SIG-M5 treated with dmso at 0.1 percent for 504 hours (cell line): ENCODE results near the gene CCDC85C.

Experiments
- DNase-seq: peaks from one replicate; lab custom pipeline; 2025; ENCODE audit not compliant: unreplicated experiment; lab: John Stamatoyannopoulos, UW

The CCDC85C gene

GRCh38 chr14:99630202-99630601 lies 26.2 kb upstream of the CCDC85C start:
- no peak for DNase-seq

- peak; percentile 60 for DNase-seq
These were observed 25.0 kb upstream of the CCDC85C start for GRCh38 chr14:99628887-99629618.

- DNase-seq: no peak
These were observed 23.7 kb upstream of the CCDC85C start for GRCh38 chr14:99627510-99628381.

- no peak for DNase-seq
These were observed 23.1 kb upstream of the CCDC85C start for GRCh38 chr14:99627100-99627499.

GRCh38 chr14:99626041-99626648 lies 22.1 kb upstream of the CCDC85C start:
- DNase-seq: no peak

- no peak for DNase-seq
These were observed 21.5 kb upstream of the CCDC85C start for GRCh38 chr14:99625476-99625875.

- DNase-seq: no peak
These were observed 21.0 kb upstream of the CCDC85C start for GRCh38 chr14:99624971-99625370.

GRCh38 chr14:99624024-99624423 lies 20.0 kb upstream of the CCDC85C start:
- DNase-seq: no peak

GRCh38 chr14:99621948-99622347 lies 17.9 kb upstream of the CCDC85C start:
- DNase-seq: peak; percentile 48

- DNase-seq: no peak
These were observed 16.1 kb upstream of the CCDC85C start for GRCh38 chr14:99619835-99620834.

GRCh38 chr14:99616832-99617800 lies 13.1 kb upstream of the CCDC85C start:
- DNase-seq: no peak

- DNase-seq: no peak
These were observed 11.6 kb upstream of the CCDC85C start for GRCh38 chr14:99615497-99616157.

- no peak for DNase-seq
These were observed 8.8 kb upstream of the CCDC85C start for GRCh38 chr14:99612738-99613330.

GRCh38 chr14:99612071-99612737 lies 8.2 kb upstream of the CCDC85C start:
- no peak for DNase-seq

GRCh38 chr14:99611646-99612045 lies 7.6 kb upstream of the CCDC85C start:
- no peak for DNase-seq

- DNase-seq: peak; percentile 37
These were observed 5.5 kb upstream of the CCDC85C start for GRCh38 chr14:99609245-99610170.

GRCh38 chr14:99608591-99608990 lies 4.6 kb upstream of the CCDC85C start:
- DNase-seq: no peak
